CD4-positive, alpha-beta T cell treated with Interleukin-6 at 100 ng/mL for 8 hours (primary cell): ENCODE data around the gene PAQR8.
"Not testable (repeated sequence)": the region's sequence is repeated elsewhere in the genome, so short reads cannot be mapped to it uniquely, and the experiment has no call there.

Experiments
- DNase-seq: peaks from one replicate; pipeline ENCODE4 v3.0.0-alpha.2; 2020; ENCODE audit warnings: mixed read lengths, low spot score

Gene PAQR8

GRCh38 chr6:52377538-52378221 lies 15.7 kb downstream of the PAQR8 start:
- no peak for DNase-seq

GRCh38 chr6:52381249-52381648 lies 19.3 kb downstream of the PAQR8 start:
- no peak for DNase-seq

- DNase-seq, result no peak
Observed at GRCh38 chr6:52384145-52384766, 22.3 kb downstream of the PAQR8 start.

GRCh38 chr6:52385074-52385473 lies 23.1 kb downstream of the PAQR8 start:
- DNase-seq, result no peak

- not testable (repeated sequence) for DNase-seq
Observed at GRCh38 chr6:52388119-52388518, 26.2 kb downstream of the PAQR8 start.

GRCh38 chr6:52388790-52389189 lies 26.8 kb downstream of the PAQR8 start:
- no peak for DNase-seq

- DNase-seq, result no peak
Observed at GRCh38 chr6:52389264-52389625, 27.3 kb downstream of the PAQR8 start.

- DNase-seq, result peak; percentile 70
Observed at GRCh38 chr6:52389626-52390360, 27.8 kb downstream of the PAQR8 start.

- DNase-seq, result peak; percentile 79
Observed at GRCh38 chr6:52390361-52390727, 28.4 kb downstream of the PAQR8 start.

GRCh38 chr6:52391599-52391998 lies 29.6 kb downstream of the PAQR8 start:
- no peak for DNase-seq

- DNase-seq, result peak; percentile 53
Observed at GRCh38 chr6:52392944-52393343, 31.0 kb downstream of the PAQR8 start.

- DNase-seq, result no peak
Observed at GRCh38 chr6:52393780-52394179, 31.8 kb downstream of the PAQR8 start.

- DNase-seq, result peak; percentile 49
Observed at GRCh38 chr6:52394251-52394666, 32.3 kb downstream of the PAQR8 start.

GRCh38 chr6:52395969-52396368 lies 34.0 kb downstream of the PAQR8 start:
- no peak for DNase-seq

GRCh38 chr6:52399511-52400312 lies 37.8 kb downstream of the PAQR8 start:
- DNase-seq, result peak; percentile 44

GRCh38 chr6:52400313-52401041 lies 38.5 kb downstream of the PAQR8 start:
- DNase-seq, result peak; percentile 37

GRCh38 chr6:52403086-52403485 lies 41.1 kb downstream of the PAQR8 start:
- no peak for DNase-seq

- no peak for DNase-seq
Observed at GRCh38 chr6:52403627-52404026, 41.7 kb downstream of the PAQR8 start.

GRCh38 chr6:52405243-52405642 lies 43.3 kb downstream of the PAQR8 start:
- no peak for DNase-seq

GRCh38 chr6:52407467-52407866 lies 45.5 kb downstream of the PAQR8 start:
- peak; percentile 25 for DNase-seq

- no peak for DNase-seq
Observed at GRCh38 chr6:52409499-52409898, 47.5 kb downstream of the PAQR8 start.

GRCh38 chr6:52410979-52411378 lies 49.0 kb downstream of the PAQR8 start:
- DNase-seq, result no peak
